Neural cell (in vitro differentiated cells): ENCODE results near the gene WDR5. TPM values are rescaled to one million over a fixed set of nuclear protein-coding genes. Genes with fewer than 3 reads are reported as not detected.

Experiments used
- H2AFZ ChIP-seq: fragments of 200-600, 300-800 bp; sonication (generic), shearing (Covaris generic); 2 replicates; pipeline ENCODE4 v1.6.0; 2014; ENCODE audit warnings: low read depth, mild to moderate bottlenecking, antibody characterized with exemption, low read length, moderate library complexity
- H3F3A ChIP-seq: fragments of 200-600 bp; shearing (Covaris generic); 2 replicates; pipeline ENCODE4 v1.6.1; 2016; ENCODE audit warnings: mild to moderate bottlenecking, moderate library complexity, mixed read lengths, antibody characterized with exemption, low read length; ENCODE audit not compliant: insufficient read depth, poor library complexity, severe bottlenecking
- H3K27ac ChIP-seq: fragments of 200-600, 300-800 bp; sonication (generic), shearing (Covaris generic); 2 replicates; pipeline ENCODE4 v1.5.1; 2014; ENCODE audit warnings: mild to moderate bottlenecking, low read length, moderate library complexity
- H3K27me3 ChIP-seq: fragments of 300-800, 200-600 bp; sonication (generic), shearing (Covaris generic); 2 replicates; pipeline ENCODE4 v1.6.0; 2014; ENCODE audit warnings: mild to moderate bottlenecking, low read depth, low read length, moderate library complexity; ENCODE audit not compliant: insufficient read depth
- H3K36me3 ChIP-seq: fragments of 300-800, 200-600 bp; sonication (generic), shearing (Covaris generic); 2 replicates; pipeline ENCODE4 v1.5.1; 2014; ENCODE audit warnings: mild to moderate bottlenecking, antibody characterized with exemption, low read length, moderate library complexity; ENCODE audit not compliant: insufficient read depth
- H3K4me2 ChIP-seq: fragments of 300-800, 200-600 bp; sonication (generic), shearing (Covaris generic); 2 replicates; pipeline ENCODE4 v1.6.0; 2014; ENCODE audit warnings: mild to moderate bottlenecking, low read length
- H3K4me3 ChIP-seq: fragments of 300-800, 200-600 bp; sonication (generic), shearing (Covaris generic); 2 replicates; pipeline ENCODE4 v1.5.1; 2014; ENCODE audit warnings: mild to moderate bottlenecking, low read length, moderate library complexity
- H3K79me2 ChIP-seq: fragments of 200-600 bp; shearing (Covaris generic); replicated peaks from 2 replicates; pipeline ENCODE4 v1.6.0; 2014; ENCODE audit warnings: mild to moderate bottlenecking, low read length, moderate library complexity; ENCODE audit not compliant: insufficient read depth
- H3K9ac ChIP-seq: fragments of 300-800, 200-600 bp; sonication (generic), shearing (Covaris generic); 2 replicates; pipeline ENCODE4 v1.6.1; 2016; ENCODE audit warnings: mild to moderate bottlenecking, low read length, mixed read lengths
- H3K9me2 ChIP-seq: fragments of 200-600 bp; shearing (Covaris generic); 2 replicates; pipeline ENCODE4 v1.6.1; 2016; ENCODE audit warnings: mild to moderate bottlenecking, low read length, mixed read lengths; ENCODE audit not compliant: insufficient read depth
- H3K9me3 ChIP-seq: fragments of 200-600, 300-800 bp; sonication (generic), shearing (Covaris generic); 2 replicates; pipeline ENCODE4 v1.6.1; 2016; ENCODE audit warnings: mild to moderate bottlenecking, mixed run types, low read length, moderate library complexity, mixed read lengths
- H4K20me1 ChIP-seq: fragments of 200-600 bp; shearing (Covaris generic); 2 replicates; pipeline ENCODE4 v1.6.1; 2016; ENCODE audit warnings: mild to moderate bottlenecking, mixed run types; ENCODE audit not compliant: insufficient read depth
- CTCF ChIP-seq: fragments of 450-650 bp; IDR thresholded peaks from 2 replicates; pipeline ENCODE4 v1.5.1; 2014; ENCODE audit warnings: antibody characterized with exemption, mild to moderate bottlenecking, moderate library complexity; ENCODE audit not compliant: poor library complexity, severe bottlenecking
- EP300 ChIP-seq: fragments of 450-650 bp; conservative IDR thresholded peaks from 2 replicates; pipeline ENCODE4 v1.6.1; 2014; ENCODE audit warnings: antibody characterized with exemption, mild to moderate bottlenecking, moderate library complexity; ENCODE audit not compliant: poor library complexity, severe bottlenecking
- EZH2 ChIP-seq: fragments of 200-600, 300-800 bp; shearing (Covaris generic), sonication (generic); IDR thresholded peaks from 2 replicates; pipeline ENCODE4 v1.6.1; 2014; ENCODE audit warnings: antibody characterized with exemption, low read length, borderline replicate concordance, mild to moderate bottlenecking; ENCODE audit not compliant: insufficient read depth, poor library complexity, severe bottlenecking
- MXI1 ChIP-seq: fragments of 450-650 bp; conservative IDR thresholded peaks from 2 replicates; pipeline ENCODE4 v1.6.1; 2014; ENCODE audit warnings: antibody characterized with exemption, mild to moderate bottlenecking; ENCODE audit not compliant: poor library complexity, severe bottlenecking
- POLR2AphosphoS5 ChIP-seq: IDR thresholded peaks from 2 replicates; pipeline ENCODE4 v1.6.1; 2012
- RAD21 ChIP-seq: fragments of 450-650 bp; conservative IDR thresholded peaks from 2 replicates; pipeline ENCODE4 v1.6.1; 2014; ENCODE audit warnings: antibody characterized with exemption, mild to moderate bottlenecking, moderate library complexity
- SMC3 ChIP-seq: fragments of 450-650 bp; conservative IDR thresholded peaks from 2 replicates; pipeline ENCODE4 v1.6.1; 2014; ENCODE audit warnings: antibody characterized with exemption, mild to moderate bottlenecking, moderate library complexity; ENCODE audit not compliant: poor library complexity
- TAF1 ChIP-seq: IDR thresholded peaks from 2 replicates; pipeline ENCODE4 v1.6.1; 2012; ENCODE audit warnings: low read depth
- polyA plus RNA-seq: library from polyadenylated mRNA; depleted of rRNA; stranded (reverse); fragments of >200 nt; gene quantifications from 2 replicates; pipeline ENCODE4 v1.2.3, GENCODE V29; 2014
- TF ChIP-seq, protein P1 (sequence below): IDR thresholded peaks from 2 replicates; pipeline ENCODE4 v1.6.1; 2012; ENCODE audit warnings: borderline replicate concordance

The WDR5 gene
- polyA plus RNA-seq, 1 donor from 2014 or later: 40.2 TPM

GRCh38 chr9:134200730-134201129 lies 64.8 kb downstream of the WDR5 start:
- H4K20me1 ChIP-seq: no peaks in the 10 kb centered on the region
- no peaks in the 10 kb centered on the region for H3K9me3 ChIP-seq
- H3K27ac ChIP-seq: no peak overlapping the region
- no peak overlapping the region for H3K4me3 ChIP-seq
- no peak overlapping the region for H3K4me2 ChIP-seq
- no peaks in the 10 kb centered on the region for H3F3A ChIP-seq
- H3K27me3 ChIP-seq: no peaks in the 10 kb centered on the region
- H3K36me3 ChIP-seq: no peaks in the 10 kb centered on the region
- H3K79me2 ChIP-seq: no peaks in the 10 kb centered on the region
- TF ChIP-seq SMC3 (no peak), EP300 (no peak), CTCF (no peak), MXI1 (no peak)
- H3K9me2 ChIP-seq: no peaks in the 10 kb centered on the region
- H2AFZ ChIP-seq: no peak overlapping the region
- H3K9ac ChIP-seq: no peak overlapping the region

DNA sequence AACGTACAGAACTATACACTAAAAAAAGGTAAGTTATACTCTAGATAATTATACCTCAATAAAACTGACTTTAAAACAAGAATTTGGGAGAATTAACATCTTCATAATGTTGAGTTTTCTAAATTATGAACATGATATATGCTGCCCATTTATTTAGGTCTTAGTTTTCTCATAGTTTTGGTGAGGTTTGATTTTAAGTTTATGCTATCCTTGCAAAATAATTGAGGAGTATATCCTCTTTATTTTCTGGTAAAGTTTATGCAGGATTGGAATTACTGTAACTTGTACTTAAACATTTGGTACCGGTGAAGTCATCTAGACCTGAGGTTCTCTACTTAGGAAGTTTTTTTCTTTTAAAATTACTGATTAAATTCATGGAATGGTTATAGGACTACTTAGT lies 67.3 kb downstream of the WDR5 start:
- H3K4me2 ChIP-seq: no peak overlapping the region
- H3F3A ChIP-seq: no peaks in the 10 kb centered on the region
- no peaks in the 10 kb centered on the region for H3K79me2 ChIP-seq
- TF ChIP-seq SMC3 (no peak), CTCF (no peak), EP300 (no peak), MXI1 (no peak), POLR2AphosphoS5 (no peak), EZH2 (no peak), RAD21 (no peak), TAF1 (no peak)
- TF ChIP-seq, protein P1, sequence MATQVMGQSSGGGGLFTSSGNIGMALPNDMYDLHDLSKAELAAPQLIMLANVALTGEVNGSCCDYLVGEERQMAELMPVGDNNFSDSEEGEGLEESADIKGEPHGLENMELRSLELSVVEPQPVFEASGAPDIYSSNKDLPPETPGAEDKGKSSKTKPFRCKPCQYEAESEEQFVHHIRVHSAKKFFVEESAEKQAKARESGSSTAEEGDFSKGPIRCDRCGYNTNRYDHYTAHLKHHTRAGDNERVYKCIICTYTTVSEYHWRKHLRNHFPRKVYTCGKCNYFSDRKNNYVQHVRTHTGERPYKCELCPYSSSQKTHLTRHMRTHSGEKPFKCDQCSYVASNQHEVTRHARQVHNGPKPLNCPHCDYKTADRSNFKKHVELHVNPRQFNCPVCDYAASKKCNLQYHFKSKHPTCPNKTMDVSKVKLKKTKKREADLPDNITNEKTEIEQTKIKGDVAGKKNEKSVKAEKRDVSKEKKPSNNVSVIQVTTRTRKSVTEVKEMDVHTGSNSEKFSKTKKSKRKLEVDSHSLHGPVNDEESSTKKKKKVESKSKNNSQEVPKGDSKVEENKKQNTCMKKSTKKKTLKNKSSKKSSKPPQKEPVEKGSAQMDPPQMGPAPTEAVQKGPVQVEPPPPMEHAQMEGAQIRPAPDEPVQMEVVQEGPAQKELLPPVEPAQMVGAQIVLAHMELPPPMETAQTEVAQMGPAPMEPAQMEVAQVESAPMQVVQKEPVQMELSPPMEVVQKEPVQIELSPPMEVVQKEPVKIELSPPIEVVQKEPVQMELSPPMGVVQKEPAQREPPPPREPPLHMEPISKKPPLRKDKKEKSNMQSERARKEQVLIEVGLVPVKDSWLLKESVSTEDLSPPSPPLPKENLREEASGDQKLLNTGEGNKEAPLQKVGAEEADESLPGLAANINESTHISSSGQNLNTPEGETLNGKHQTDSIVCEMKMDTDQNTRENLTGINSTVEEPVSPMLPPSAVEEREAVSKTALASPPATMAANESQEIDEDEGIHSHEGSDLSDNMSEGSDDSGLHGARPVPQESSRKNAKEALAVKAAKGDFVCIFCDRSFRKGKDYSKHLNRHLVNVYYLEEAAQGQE: no peak
- H3K36me3 ChIP-seq: no peaks in the 10 kb centered on the region
- no peaks in the 10 kb centered on the region for H3K27me3 ChIP-seq
- H3K4me3 ChIP-seq: no peak overlapping the region
- no peak overlapping the region for H2AFZ ChIP-seq
- H3K9me2 ChIP-seq: no peaks in the 10 kb centered on the region
- H3K9ac ChIP-seq: no peak overlapping the region
- no peaks in the 10 kb centered on the region for H4K20me1 ChIP-seq
- H3K9me3 ChIP-seq: no peaks in the 10 kb centered on the region
- H3K27ac ChIP-seq: no peak overlapping the region
